ENCODE results near the gene UBB.

GRCh38 chr17:16425202-16425601, 44.3 kb downstream of the UBB start:
- TF ChIP-seq CHD1 (IDR thresholded peaks at IDR 0.05; ENCODE audit: low read depth, low read length) (no peak), CTCF (conservative IDR thresholded peaks at IDR 0.05; ENCODE audit: low read depth, low read length) (no peak), POLR2A (IDR thresholded peaks at IDR 0.05; ENCODE audit: low read depth, low read length) (no peak), SMC3 (IDR thresholded peaks at IDR 0.05; ENCODE audit: low read depth, low read length) (no peak), USF2 (IDR thresholded peaks at IDR 0.05; ENCODE audit: low read depth, low read length) (no peak), NFE2L2 (IDR thresholded peaks at IDR 0.05; ENCODE audit: low read depth, low read length) (no peak), ELK1 (IDR thresholded peaks at IDR 0.05; ENCODE audit: borderline replicate concordance, low read depth, low read length) (no peak), CEBPB (IDR thresholded peaks at IDR 0.05; ENCODE audit: low read depth, low read length) (no peak)
